K562 (cell line): ENCODE results near the gene C6orf47. TPM values are rescaled to one million over a fixed set of nuclear protein-coding genes. Genes with fewer than 3 reads are reported as not detected.

Source experiments
- ATAC-seq: fragments of 200-7000 bp; cut with Tn5 transposase; 3 replicates; pipeline ENCODE4 v1.9.1; 2020; ENCODE audit warnings: moderate library complexity
- BruUV-seq: library from RNA; stranded (reverse); fragments of 400-500 nt; replicated peaks from 2 replicates; lab custom pipeline; 2021; lab: Mats Ljungman, UMichigan
- CTCF ChIA-PET: fragments of 300-600 bp; formaldehyde crosslinking; extraction: SDS; loops from one replicate; lab custom pipeline; 2021; ENCODE audit warnings: low intra/inter-chr PET ratio; lab: Yijun Ruan, JAX
- POLR2A ChIA-PET: fragments of 300-600, 350-650 bp; sonication (Branson Sonifier 250); formaldehyde crosslinking; extraction: SDS; loops from one replicate; lab custom pipeline; 2021; ENCODE audit warnings: antibody characterized with exemption, inconsistent platforms; lab: Yijun Ruan, JAX
- DNase-seq, 4 experiments: peaks; one replicate each; pipeline versions ENCODE4 v3.0.0 to v3.0.0-alpha.2; 2011 to 2018; ENCODE audit warnings: low spot score in 3 of 4, mixed read lengths in 3 of 4; ENCODE audit errors: extremely low read depth in 1 of 4
- FAIRE-seq: peaks from 2 replicates; lab custom pipeline; 2011; peaks lifted over from hg19 to GRCh38; lab: Jason Lieb, UNC
- H2AFZ ChIP-seq: 2 replicates; pipeline ENCODE4 v1.6.0; 2011; ENCODE audit warnings: low read depth, low read length, control low read depth, inconsistent platforms
- H3K27ac ChIP-seq: fragments of 200-600 bp; 3 replicates; pipeline ENCODE4 v1.8.0; 2011; ENCODE audit warnings: low read depth, mild to moderate bottlenecking, control low read depth, inconsistent platforms, low read length, moderate library complexity, mixed read lengths; ENCODE audit errors: extremely low read depth
- H3K27me3 ChIP-seq, 2 experiments: fragments of 300-600 bp in 1 of 2; 2 replicates in 1 of 2; 3 replicates in 1 of 2; pipeline versions ENCODE4 v1.6.0 to v1.8.0; 2011; ENCODE audit warnings: inconsistent platforms in 2 of 2, low read length in 2 of 2, mild to moderate bottlenecking in 1 of 2, mixed read lengths in 1 of 2, moderate library complexity in 1 of 2; ENCODE audit not compliant: control insufficient read depth in 2 of 2, insufficient read depth in 2 of 2
- H3K36me3 ChIP-seq: fragments of 300-600 bp; 3 replicates; pipeline ENCODE4 v1.8.0; 2011; ENCODE audit warnings: mild to moderate bottlenecking, low read length, inconsistent platforms; ENCODE audit not compliant: control insufficient read depth, insufficient read depth
- H3K4me1 ChIP-seq, 2 experiments: fragments of 200-600 bp in 1 of 2; replicated peaks in 1 of 2; 2 replicates in 1 of 2; 3 replicates in 1 of 2; pipeline versions ENCODE4 v1.5.1 to v1.8.0; 2011; ENCODE audit warnings: inconsistent platforms in 2 of 2, low read length in 2 of 2, mild to moderate bottlenecking in 1 of 2, mixed read lengths in 1 of 2, moderate library complexity in 1 of 2; ENCODE audit not compliant: control insufficient read depth in 2 of 2, insufficient read depth in 2 of 2
- H3K4me2 ChIP-seq: 2 replicates; pipeline ENCODE4 v1.6.1; 2011; ENCODE audit warnings: low read length, control low read depth, inconsistent platforms, mixed read lengths; ENCODE audit not compliant: insufficient read depth
- H3K4me3 ChIP-seq: fragments of 200-600 bp; sonication (generic), shearing (Covaris generic); 2 replicates; pipeline ENCODE4 v1.5.1; 2016; ENCODE audit warnings: control low read depth, inconsistent platforms
- H3K79me2 ChIP-seq: fragments of 200-600 bp; 3 replicates; pipeline ENCODE4 v1.8.0; 2011; ENCODE audit warnings: low read length, inconsistent platforms; ENCODE audit not compliant: control insufficient read depth, insufficient read depth
- H3K9ac ChIP-seq, 2 experiments: 2 replicates each; pipeline versions ENCODE4 v1.6.0 to v1.6.1; 2011; ENCODE audit warnings: low read depth in 2 of 2, low read length in 2 of 2, control low read depth in 1 of 2, inconsistent platforms in 1 of 2, mild to moderate bottlenecking in 1 of 2, mixed read lengths in 1 of 2; ENCODE audit not compliant: insufficient read depth in 1 of 2
- H3K9me1 ChIP-seq: one replicate; pipeline ENCODE4 v1.6.0; 2011; ENCODE audit warnings: inconsistent platforms, mild to moderate bottlenecking, low read length, moderate library complexity; ENCODE audit not compliant: control insufficient read depth, insufficient read depth
- H3K9me3 ChIP-seq: replicated peaks from 2 replicates; pipeline ENCODE4 v1.5.1; 2011; ENCODE audit warnings: low read depth, low read length, inconsistent platforms; ENCODE audit not compliant: control insufficient read depth, insufficient read depth
- H4K20me1 ChIP-seq: replicated peaks from 2 replicates; pipeline ENCODE4 v1.6.1; 2011; ENCODE audit warnings: low read length, inconsistent platforms, mixed read lengths; ENCODE audit not compliant: control insufficient read depth, insufficient read depth
- EGR1 ChIP-seq: fragments of 450-650 bp; conservative IDR thresholded peaks from 2 replicates; pipeline ENCODE4 v1.6.1; 2017; ENCODE audit warnings: mild to moderate bottlenecking
- ETS2 ChIP-seq: IDR thresholded peaks from 2 replicates; pipeline ENCODE4 v1.6.1; 2016; ENCODE audit warnings: borderline replicate concordance, missing genetic modification characterization, mild to moderate bottlenecking, moderate library complexity, missing compliant biosample characterization; ENCODE audit not compliant: poor library complexity, severe bottlenecking
- FOXA1 ChIP-seq: fragments of 450-650 bp; IDR thresholded peaks from 2 replicates; pipeline ENCODE4 v1.6.1; 2016; ENCODE audit warnings: mild to moderate bottlenecking, borderline replicate concordance
- FOXM1 ChIP-seq, 2 experiments: fragments of 450-650 bp in 1 of 2; sonication (generic) in 1 of 2; formaldehyde crosslinking in 1 of 2; IDR thresholded peaks; 2 replicates each; pipeline versions ENCODE4 v1.6.1 to v1.9.0; 2017 to 2022; ENCODE audit warnings: low read depth in 2 of 2, mild to moderate bottlenecking in 2 of 2, missing genetic modification reagents in 1 of 2, moderate library complexity in 1 of 2
- HDGF ChIP-seq: fragments of 450-650 bp; IDR thresholded peaks from 2 replicates; pipeline ENCODE4 v1.6.1; 2016
- HMBOX1 ChIP-seq: sonication (generic); IDR thresholded peaks from 2 replicates; pipeline ENCODE4 v1.6.1; 2016
- KDM5B ChIP-seq: fragments of 200-600 bp; sonication (generic); IDR thresholded peaks from 2 replicates; pipeline ENCODE4 v1.6.1; 2012; ENCODE audit warnings: low read depth, mild to moderate bottlenecking, moderate library complexity, low read length, control low read depth, inconsistent platforms; ENCODE audit not compliant: insufficient replicate concordance
- NR2F6 ChIP-seq: fragments of 450-650 bp; formaldehyde crosslinking; IDR thresholded peaks from 2 replicates; pipeline ENCODE4 v1.4.0; 2020; ENCODE audit warnings: mild to moderate bottlenecking
- POLR2G ChIP-seq: fragments of 200-400 bp; formaldehyde crosslinking; IDR thresholded peaks from 2 replicates; pipeline ENCODE4 v1.6.1; 2017; ENCODE audit warnings: low read depth, mild to moderate bottlenecking, antibody characterized with exemption, low read length, moderate library complexity
- SMARCC2 ChIP-seq: fragments of 450-650 bp; IDR thresholded peaks from 2 replicates; pipeline ENCODE4 v1.6.1; 2017; ENCODE audit warnings: antibody characterized with exemption, moderate library complexity, mild to moderate bottlenecking, low read depth
- SNRNP70 ChIP-seq: fragments of 200-400 bp; formaldehyde crosslinking; optimal IDR thresholded peaks from 2 replicates; pipeline ENCODE3; 2017; ENCODE audit warnings: low read depth, low read length
- ZBTB2 ChIP-seq: fragments of 450-650 bp; IDR thresholded peaks from 2 replicates; pipeline ENCODE4 v1.6.1; 2016; ENCODE audit warnings: antibody characterized with exemption
- ZNF316 ChIP-seq: fragments of 450-650 bp; IDR thresholded peaks from 2 replicates; pipeline ENCODE4 v1.6.1; 2016
- WGBS: fragments of 100-300 bp; shearing (Covaris generic); methylation state at CpG from one replicate; pipeline ENCODE4 v1.1.6; 2016; ENCODE audit warnings: low coverage, mixed read lengths; ENCODE audit not compliant: insufficient coverage; ENCODE audit errors: missing lambda C conversion rate; 5-methylcytosine and 5-hydroxymethylcytosine counted together
- in situ Hi-C: fragments of 300-500 bp; cut with MboI; formaldehyde crosslinking; loops from 4 replicates; pipeline ENCODE4 v1.15.0; 2018; ENCODE audit warnings: inconsistent platforms, mixed read lengths
- intact Hi-C: fragments of 100-400 bp; cut with micrococcal nuclease; formaldehyde crosslinking; loops from 2 replicates; pipeline ENCODE4 v1.14.2; 2022
- polyA plus RNA-seq, 8 experiments: library from polyadenylated mRNA; depleted of rRNA in 4 of 8; stranded (reverse) in 5 of 8; unstranded in 3 of 8; fragments of >200 nt; fragmentation: Nextera tagmentation in 2 of 8; fragmentation: Illumina TruSeq in 1 of 8; extraction: Ambion mirVana in 2 of 8; extraction: Trizol in 1 of 8; gene quantifications; 2 replicates each; pipeline versions ENCODE4 v1.2.1 to v1.2.3, GENCODE V29; 2011 to 2014; ENCODE audit warnings: inconsistent platforms in 1 of 8, missing spikeins in 1 of 8
- total RNA-seq, 7 experiments: library from RNA; depleted of rRNA in 6 of 7; stranded (reverse); fragments of >200 nt in 6 of 7; fragmentation: Illumina TruSeq in 2 of 7; extraction: Trizol in 2 of 7; gene quantifications; 2 replicates each; pipeline versions ENCODE4 v1.2.1 to v1.2.3, GENCODE V29; 2011 to 2021; ENCODE audit warnings: low replicate concordance in 1 of 7

Gene C6orf47
- total and polyA plus RNA-seq, 9 of the 15 experiments (the other 6 are each of a cell fraction or from before 2014, with no cell fraction given): 0.14 to 43.8 (median 27.0) TPM

GRCh38 chr6:31652925-31653724 lies 7.5 kb downstream of the C6orf47 start:
- peaks cover 83% of the 10 kb centered on the region for H3K79me2 ChIP-seq
- peak; percentile 97 for FAIRE-seq
- H3K27me3 ChIP-seq: no peaks in the 10 kb centered on the region
- H4K20me1 ChIP-seq: peaks cover 2% of the 10 kb centered on the region
- ChIA-PET CTCF (no interaction called here), POLR2A (interaction anchor here (0.5 to 8.5 kb wide), 55 partner anchors 10 to 1723 kb away, joined by 3 to 267 read pairs (median 7); partner anchors contain the start of genes C6orf47, CLIC1, CSNK2B and DDAH2)
- H3K36me3 ChIP-seq: peaks cover 64% of the 10 kb centered on the region
- H3K9ac ChIP-seq: peak overlapping the region; percentile 95 to 97
- peaks cover 22 to 26% of the 10 kb centered on the region in 2 experiments for H3K4me1 ChIP-seq
- BruUV-seq: TSS peak; percentile 97
- intact Hi-C loops: loop anchor here (1.0 kb wide), 5 partner anchors 7 to 210 kb away; partner anchors contain the start of genes C6orf47 and DDX39B
- peak; percentile 83 for ATAC-seq
- H2AFZ ChIP-seq: peak overlapping the region; percentile 94
- peak overlapping the region; percentile 98 for H3K27ac ChIP-seq
- H3K9me3 ChIP-seq: no peaks in the 10 kb centered on the region
- peak overlapping the region; percentile 73 for H3K4me3 ChIP-seq
- H3K9me1 ChIP-seq: no peaks in the 10 kb centered on the region
- 7% methylated on average over 37 of the region's 37 CpGs for WGBS
- in situ Hi-C loops: no loop called here
- peak overlapping the region; percentile 90 for H3K4me2 ChIP-seq
- DNase-seq: peak; percentile 94 to 99 (median 96)
- TF ChIP-seq POLR2G (peak; percentile 66), NR2F6 (CRISPR knock-in tag) (no peak), SMARCC2 (peak; percentile 70), KDM5B (peak; percentile 97), HDGF (peak; percentile 81), FOXA1 (no peak), FOXM1 (IDR thresholded peaks at IDR 0.05; ENCODE audit: low read depth) (peak; percentile 62), FOXM1 (CRISPR knock-in tag; IDR thresholded peaks at IDR 0.05; ENCODE audit: low read depth) (no peak), ZNF316 (peak; percentile 37; the same call in 1 of the 2 replicates), ETS2 (tag) (no peak), ZBTB2 (no peak; the same call in 1 of the 2 replicates), EGR1 (peak; percentile 100), HMBOX1 (peak; percentile 68; the same call in 1 of the 2 replicates), SNRNP70 (no peak)
